Esophagus squamous epithelium (tissue), 4 donors: Measurements from ENCODE around the gene CD180.

Experiments used
- POLR2A ChIP-seq, 4 donors: fragments of 450-650 bp; IDR thresholded peaks; one replicate each; pipeline ENCODE4 v1.6.1; 2017; ENCODE audit warnings: antibody characterized with exemption in 4 of 4, mild to moderate bottlenecking in 4 of 4, moderate library complexity in 3 of 4
- TF ChIP-seq, protein P1 (sequence below), 6 experiments: fragments of 450-650 bp in 4 of 6; fragments of 200-600 bp in 2 of 6; sonication (generic) in 2 of 6; IDR thresholded peaks; one replicate each; pipeline ENCODE4 v1.5.1; 2016 to 2019; ENCODE audit warnings: antibody characterized with exemption in 6 of 6, mild to moderate bottlenecking in 4 of 6, moderate library complexity in 4 of 6

DNA sequence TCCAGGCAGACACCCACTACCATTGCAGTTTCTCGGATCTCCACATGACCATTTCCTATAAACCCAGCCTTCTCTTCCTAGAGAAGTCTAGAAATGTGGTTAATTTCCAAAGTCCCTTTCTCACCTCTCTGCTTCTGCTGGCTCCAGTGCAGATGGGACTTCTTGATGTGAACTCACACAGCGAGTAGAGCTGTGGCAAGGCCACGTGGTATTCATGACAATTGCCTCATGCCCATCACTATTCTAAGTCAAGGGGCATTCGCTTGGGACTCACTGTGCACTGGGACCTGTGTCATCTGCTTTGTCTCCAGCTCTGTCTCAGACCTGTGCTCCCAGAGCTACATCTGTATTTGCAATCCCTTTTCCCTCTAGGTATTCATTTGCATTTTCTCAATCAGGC is 6.2 kb downstream of the CD180 start:
- TF ChIP-seq, protein P1, sequence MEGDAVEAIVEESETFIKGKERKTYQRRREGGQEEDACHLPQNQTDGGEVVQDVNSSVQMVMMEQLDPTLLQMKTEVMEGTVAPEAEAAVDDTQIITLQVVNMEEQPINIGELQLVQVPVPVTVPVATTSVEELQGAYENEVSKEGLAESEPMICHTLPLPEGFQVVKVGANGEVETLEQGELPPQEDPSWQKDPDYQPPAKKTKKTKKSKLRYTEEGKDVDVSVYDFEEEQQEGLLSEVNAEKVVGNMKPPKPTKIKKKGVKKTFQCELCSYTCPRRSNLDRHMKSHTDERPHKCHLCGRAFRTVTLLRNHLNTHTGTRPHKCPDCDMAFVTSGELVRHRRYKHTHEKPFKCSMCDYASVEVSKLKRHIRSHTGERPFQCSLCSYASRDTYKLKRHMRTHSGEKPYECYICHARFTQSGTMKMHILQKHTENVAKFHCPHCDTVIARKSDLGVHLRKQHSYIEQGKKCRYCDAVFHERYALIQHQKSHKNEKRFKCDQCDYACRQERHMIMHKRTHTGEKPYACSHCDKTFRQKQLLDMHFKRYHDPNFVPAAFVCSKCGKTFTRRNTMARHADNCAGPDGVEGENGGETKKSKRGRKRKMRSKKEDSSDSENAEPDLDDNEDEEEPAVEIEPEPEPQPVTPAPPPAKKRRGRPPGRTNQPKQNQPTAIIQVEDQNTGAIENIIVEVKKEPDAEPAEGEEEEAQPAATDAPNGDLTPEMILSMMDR (IDR thresholded peaks at IDR 0.05): no peak
- no peak for TF ChIP-seq POLR2A (IDR thresholded peaks at IDR 0.05)
